ENCODE data around the gene PCYT2. TPM values are rescaled to one million over a fixed set of nuclear protein-coding genes. Genes with fewer than 3 reads are reported as not detected.

Gene PCYT2
- total RNA-seq, 1 experiment from 2014 or later = 51.5 TPM

DNA sequence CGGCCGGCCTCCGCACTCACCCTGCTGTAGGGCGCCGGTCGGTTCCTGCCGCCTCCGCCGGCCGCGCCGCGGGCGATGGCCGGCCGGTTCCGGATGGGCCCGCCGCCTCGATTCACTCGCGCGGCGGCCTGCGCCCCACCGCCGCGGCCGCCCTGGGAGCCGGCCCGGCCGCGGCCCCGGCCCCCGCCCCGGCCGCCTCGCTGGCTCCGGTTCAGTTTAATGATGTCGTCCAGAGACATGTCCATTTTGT lies 20.0 kb downstream of the PCYT2 start:
- Histone ChIP-seq H3K4me3 (replicated peaks in 1 of 2; ENCODE audit: low read depth in 1 of 2, low read length in 2 of 2) (peak overlapping the region; percentile 95 to 98), H3K9ac (ENCODE audit: low read length) (peak overlapping the region; percentile 95), H3K27ac (ENCODE audit: low read depth, low read length) (peak overlapping the region; percentile 97), H3K36me3 (ENCODE audit: control insufficient read depth in 1 of 2, insufficient read depth in 2 of 2, low read length in 2 of 2) (peaks cover 39 to 58% of the 10 kb centered on the region in 2 experiments), H3K79me2 (ENCODE audit: insufficient read depth, low read length) (peaks cover 81% of the 10 kb centered on the region), H2AFZ (ENCODE audit: low read depth, low read length, poor library complexity, severe bottlenecking) (no peak overlapping the region), H3K9me2 (ENCODE audit: insufficient read depth) (no peaks in the 10 kb centered on the region), H4K20me1 (ENCODE audit: insufficient read depth) (peaks cover 7% of the 10 kb centered on the region; the same call in 1 of the 2 replicates), H3K4me2 (ENCODE audit: low read length) (peak overlapping the region; percentile 92), H3K27me3 (ENCODE audit: insufficient read depth, low read length) (no peaks in the 10 kb centered on the region), H3K4me1 (ENCODE audit: control insufficient read depth in 1 of 2, insufficient read depth in 2 of 2, low read length in 2 of 2) (peaks cover 15 to 32% of the 10 kb centered on the region in 2 experiments), H3K9me3 (ENCODE audit: control insufficient read depth in 1 of 2, insufficient read depth in 1 of 2, low read depth in 1 of 2, low read length in 2 of 2) (no peaks in the 10 kb centered on the region)
- ATAC-seq (peak; percentile 3), DNase-seq (ENCODE audit: low read depth, low spot score) (no peak)
- no TSS peak for BruUV-seq (replicated peaks)
- TF ChIP-seq ELF1 (IDR thresholded peaks at IDR 0.05; ENCODE audit: borderline replicate concordance, low read depth) = no peak
- TF ChIP-seq, protein P1, sequence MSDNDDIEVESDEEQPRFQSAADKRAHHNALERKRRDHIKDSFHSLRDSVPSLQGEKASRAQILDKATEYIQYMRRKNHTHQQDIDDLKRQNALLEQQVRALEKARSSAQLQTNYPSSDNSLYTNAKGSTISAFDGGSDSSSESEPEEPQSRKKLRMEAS (IDR thresholded peaks at IDR 0.05) = no peak
- no peak for TF ChIP-seq YY1 (IDR thresholded peaks at IDR 0.05; ENCODE audit: extremely low read depth, insufficient replicate concordance, low read depth, low read length)
- peak; percentile 65; the same call in 1 of the 2 replicates for TF ChIP-seq ZFX (IDR thresholded peaks at IDR 0.05)
- no peak for TF ChIP-seq SP1 (IDR thresholded peaks at IDR 0.05; ENCODE audit: low read depth)
- TF ChIP-seq CEBPB (IDR thresholded peaks at IDR 0.05; ENCODE audit: low read depth) = no peak
- ChIA-PET POLR2A (no interaction called here), CTCF (no interaction called here), RAD21 (ENCODE audit: low non-redundant PET in 1 of 2, low total read pairs in 2 of 2, uncharacterized antibody in 2 of 2, unreplicated experiment in 2 of 2) (no interaction called here)
- intact Hi-C loops (cut with micrococcal nuclease) = loop anchor here (1.0 kb wide), 1 partner anchor 20 kb away; the partner anchor contains the start of gene PCYT2

DNA sequence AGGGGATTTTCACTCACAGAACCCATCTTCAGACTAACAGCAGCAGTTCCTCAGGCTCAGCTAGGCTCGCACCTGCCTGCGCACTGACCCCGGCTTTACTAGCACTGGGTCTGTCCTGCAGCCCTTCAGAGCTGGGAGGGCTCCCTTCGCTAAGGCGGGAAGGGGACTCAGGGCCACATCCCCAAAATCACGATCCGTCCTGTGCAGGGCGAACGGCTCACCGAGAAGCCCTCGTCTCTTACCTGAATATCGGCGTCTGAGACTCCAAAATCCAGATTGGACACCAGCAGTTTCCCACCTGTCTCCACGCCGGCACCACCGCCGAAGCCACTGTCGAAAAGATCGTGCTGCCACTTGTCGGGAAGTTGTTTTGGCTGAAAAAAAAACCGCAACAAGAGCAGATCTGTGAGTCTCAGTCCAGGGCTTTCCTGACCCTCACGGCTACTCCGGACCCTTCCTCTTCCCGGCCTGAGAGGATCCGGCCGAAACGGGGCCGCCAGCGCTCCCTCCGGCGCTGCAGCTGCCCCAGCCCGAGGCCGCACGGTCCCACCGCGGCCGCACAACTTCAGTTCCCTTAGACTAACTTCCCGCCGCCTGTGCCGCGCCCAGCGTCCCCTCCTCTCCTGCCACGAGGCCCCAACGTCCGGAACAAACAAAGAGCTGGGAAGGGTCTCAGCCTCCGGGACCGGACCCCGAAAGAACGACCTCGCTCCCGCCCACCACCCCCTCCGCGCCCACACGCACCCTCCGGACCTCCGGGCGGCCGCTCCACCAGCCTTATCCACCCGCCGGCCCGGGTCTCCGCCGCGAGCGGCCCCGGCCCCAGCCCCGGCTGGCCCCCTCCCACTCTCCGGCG lies 20.5 kb downstream of the PCYT2 start:
- CTCF ChIA-PET = no interaction called here
- H3K27ac ChIP-seq (ENCODE audit: low read depth, low read length) = peak overlapping the region; percentile 97
- POLR2A ChIA-PET = no interaction called here
- no peaks in the 10 kb centered on the region for H3K27me3 ChIP-seq (ENCODE audit: insufficient read depth, low read length)
- no peak for DNase-seq (ENCODE audit: low read depth, low spot score)
- intact Hi-C loops (cut with micrococcal nuclease) = loop anchor here (1.0 kb wide), 1 partner anchor 21 kb away; the partner anchor contains the start of gene PCYT2
- peak overlapping the region; percentile 95 to 98 for H3K4me3 ChIP-seq (replicated peaks in 1 of 2; ENCODE audit: low read depth in 1 of 2, low read length in 2 of 2)
- H2AFZ ChIP-seq (ENCODE audit: low read depth, low read length, poor library complexity, severe bottlenecking) = no peak overlapping the region
- peaks cover 87% of the 10 kb centered on the region for H3K79me2 ChIP-seq (ENCODE audit: insufficient read depth, low read length)
- no peaks in the 10 kb centered on the region for H3K9me2 ChIP-seq (ENCODE audit: insufficient read depth)
- H4K20me1 ChIP-seq (ENCODE audit: insufficient read depth) = peaks cover 7% of the 10 kb centered on the region; the same call in 1 of the 2 replicates
- RAD21 ChIA-PET (ENCODE audit: low non-redundant PET in 1 of 2, low total read pairs in 2 of 2, uncharacterized antibody in 2 of 2, unreplicated experiment in 2 of 2) = no interaction called here
- peak overlapping the region; percentile 92 for H3K4me2 ChIP-seq (ENCODE audit: low read length)
- no peak for ATAC-seq
- peak overlapping the region; percentile 95 for H3K9ac ChIP-seq (ENCODE audit: low read length)
- peaks cover 40 to 62% of the 10 kb centered on the region in 2 experiments for H3K36me3 ChIP-seq (ENCODE audit: control insufficient read depth in 1 of 2, insufficient read depth in 2 of 2, low read length in 2 of 2)
- peaks cover 15 to 34% of the 10 kb centered on the region in 2 experiments for H3K4me1 ChIP-seq (ENCODE audit: control insufficient read depth in 1 of 2, insufficient read depth in 2 of 2, low read length in 2 of 2)
- TSS peak; percentile 49 for BruUV-seq (replicated peaks)
- no peaks in the 10 kb centered on the region for H3K9me3 ChIP-seq (ENCODE audit: control insufficient read depth in 1 of 2, insufficient read depth in 1 of 2, low read depth in 1 of 2, low read length in 2 of 2)
- TF ChIP-seq YY1 (IDR thresholded peaks at IDR 0.05; ENCODE audit: extremely low read depth, insufficient replicate concordance, low read depth, low read length) = no peak
- TF ChIP-seq ELF1 (IDR thresholded peaks at IDR 0.05; ENCODE audit: borderline replicate concordance, low read depth) = no peak
- TF ChIP-seq POLR2A (IDR thresholded peaks at IDR 0.05; ENCODE audit: borderline replicate concordance, extremely low read depth, insufficient read depth, insufficient read length) = no peak
- TF ChIP-seq POLR2AphosphoS5 (IDR thresholded peaks at IDR 0.05; ENCODE audit: low read depth, low read length) = no peak
- TF ChIP-seq FOSL1 (IDR thresholded peaks at IDR 0.05; ENCODE audit: low read depth) = no peak
- no peak for TF ChIP-seq EGR1 (IDR thresholded peaks at IDR 0.05; ENCODE audit: low read depth)
- TF ChIP-seq, protein P2, sequence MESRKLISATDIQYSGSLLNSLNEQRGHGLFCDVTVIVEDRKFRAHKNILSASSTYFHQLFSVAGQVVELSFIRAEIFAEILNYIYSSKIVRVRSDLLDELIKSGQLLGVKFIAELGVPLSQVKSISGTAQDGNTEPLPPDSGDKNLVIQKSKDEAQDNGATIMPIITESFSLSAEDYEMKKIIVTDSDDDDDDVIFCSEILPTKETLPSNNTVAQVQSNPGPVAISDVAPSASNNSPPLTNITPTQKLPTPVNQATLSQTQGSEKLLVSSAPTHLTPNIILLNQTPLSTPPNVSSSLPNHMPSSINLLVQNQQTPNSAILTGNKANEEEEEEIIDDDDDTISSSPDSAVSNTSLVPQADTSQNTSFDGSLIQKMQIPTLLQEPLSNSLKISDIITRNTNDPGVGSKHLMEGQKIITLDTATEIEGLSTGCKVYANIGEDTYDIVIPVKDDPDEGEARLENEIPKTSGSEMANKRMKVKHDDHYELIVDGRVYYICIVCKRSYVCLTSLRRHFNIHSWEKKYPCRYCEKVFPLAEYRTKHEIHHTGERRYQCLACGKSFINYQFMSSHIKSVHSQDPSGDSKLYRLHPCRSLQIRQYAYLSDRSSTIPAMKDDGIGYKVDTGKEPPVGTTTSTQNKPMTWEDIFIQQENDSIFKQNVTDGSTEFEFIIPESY (IDR thresholded peaks at IDR 0.05; ENCODE audit: extremely low read depth, insufficient replicate concordance, low read length) = no peak
- no peak for TF ChIP-seq EZH2phosphoT487 (IDR thresholded peaks at IDR 0.05; ENCODE audit: borderline replicate concordance)
- no peak for TF ChIP-seq EZH2 (IDR thresholded peaks at IDR 0.05)
- no peak for TF ChIP-seq ZFX (IDR thresholded peaks at IDR 0.05)
- no peak for TF ChIP-seq CBX3 (IDR thresholded peaks at IDR 0.05; ENCODE audit: low read depth)
- no peak for TF ChIP-seq SRF (IDR thresholded peaks at IDR 0.05; ENCODE audit: low read depth)
- TF ChIP-seq ZNF274 (IDR thresholded peaks at IDR 0.05; ENCODE audit: low read depth, low read length) = no peak
